ENCODE results near the gene ROMO1.

Gene ROMO1

DNA sequence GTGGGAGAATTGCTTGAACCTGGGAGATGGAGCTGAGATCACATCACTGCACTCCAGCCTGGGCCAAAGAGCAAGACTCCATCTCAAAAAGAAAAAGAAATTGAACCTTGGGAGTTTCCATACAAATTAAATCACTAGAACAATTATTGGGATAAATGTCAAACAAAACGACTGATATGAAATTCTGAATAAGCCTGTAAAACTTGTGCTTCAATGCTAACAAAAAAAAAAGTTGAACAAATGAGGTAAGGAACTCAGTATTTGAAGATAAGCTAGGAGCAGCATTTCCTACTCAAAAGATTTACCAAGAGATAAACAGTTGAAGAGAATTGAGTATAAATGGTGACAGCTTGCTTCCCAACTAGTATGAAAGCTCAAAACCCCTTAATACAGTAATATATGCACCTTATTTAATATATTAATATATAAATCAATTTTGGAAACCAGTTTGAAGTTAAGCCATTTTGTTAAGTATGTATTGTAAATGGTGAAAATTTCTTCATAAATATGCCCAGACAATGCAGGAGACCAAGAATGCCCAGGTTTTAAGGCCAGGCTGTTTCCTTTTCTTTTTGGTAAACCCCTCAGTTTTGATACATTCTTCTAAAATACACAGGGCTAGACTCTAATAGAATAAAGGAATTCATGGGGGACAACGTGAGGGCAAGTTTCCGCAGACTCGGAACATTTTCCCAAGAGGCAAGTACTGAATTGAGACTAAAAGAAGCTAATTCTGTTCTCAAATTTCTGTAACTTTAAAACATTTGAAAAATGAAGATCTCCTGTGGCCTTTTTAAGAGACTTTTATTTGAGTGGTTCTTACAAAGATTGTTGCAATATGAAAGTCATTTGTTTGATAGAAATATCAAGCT lies 3.9 kb downstream of the ROMO1 start:
- TF ChIP-seq TCF12 (IDR thresholded peaks at IDR 0.05; ENCODE audit: low read depth), result no peak
- TF ChIP-seq EP300 (IDR thresholded peaks at IDR 0.05; ENCODE audit: borderline replicate concordance), result no peak
- TF ChIP-seq, protein P1, sequence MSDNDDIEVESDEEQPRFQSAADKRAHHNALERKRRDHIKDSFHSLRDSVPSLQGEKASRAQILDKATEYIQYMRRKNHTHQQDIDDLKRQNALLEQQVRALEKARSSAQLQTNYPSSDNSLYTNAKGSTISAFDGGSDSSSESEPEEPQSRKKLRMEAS (IDR thresholded peaks at IDR 0.05), result no peak
- no peak for TF ChIP-seq FOXM1 (IDR thresholded peaks at IDR 0.05; ENCODE audit: borderline replicate concordance, low read depth)
- TF ChIP-seq, protein P2, sequence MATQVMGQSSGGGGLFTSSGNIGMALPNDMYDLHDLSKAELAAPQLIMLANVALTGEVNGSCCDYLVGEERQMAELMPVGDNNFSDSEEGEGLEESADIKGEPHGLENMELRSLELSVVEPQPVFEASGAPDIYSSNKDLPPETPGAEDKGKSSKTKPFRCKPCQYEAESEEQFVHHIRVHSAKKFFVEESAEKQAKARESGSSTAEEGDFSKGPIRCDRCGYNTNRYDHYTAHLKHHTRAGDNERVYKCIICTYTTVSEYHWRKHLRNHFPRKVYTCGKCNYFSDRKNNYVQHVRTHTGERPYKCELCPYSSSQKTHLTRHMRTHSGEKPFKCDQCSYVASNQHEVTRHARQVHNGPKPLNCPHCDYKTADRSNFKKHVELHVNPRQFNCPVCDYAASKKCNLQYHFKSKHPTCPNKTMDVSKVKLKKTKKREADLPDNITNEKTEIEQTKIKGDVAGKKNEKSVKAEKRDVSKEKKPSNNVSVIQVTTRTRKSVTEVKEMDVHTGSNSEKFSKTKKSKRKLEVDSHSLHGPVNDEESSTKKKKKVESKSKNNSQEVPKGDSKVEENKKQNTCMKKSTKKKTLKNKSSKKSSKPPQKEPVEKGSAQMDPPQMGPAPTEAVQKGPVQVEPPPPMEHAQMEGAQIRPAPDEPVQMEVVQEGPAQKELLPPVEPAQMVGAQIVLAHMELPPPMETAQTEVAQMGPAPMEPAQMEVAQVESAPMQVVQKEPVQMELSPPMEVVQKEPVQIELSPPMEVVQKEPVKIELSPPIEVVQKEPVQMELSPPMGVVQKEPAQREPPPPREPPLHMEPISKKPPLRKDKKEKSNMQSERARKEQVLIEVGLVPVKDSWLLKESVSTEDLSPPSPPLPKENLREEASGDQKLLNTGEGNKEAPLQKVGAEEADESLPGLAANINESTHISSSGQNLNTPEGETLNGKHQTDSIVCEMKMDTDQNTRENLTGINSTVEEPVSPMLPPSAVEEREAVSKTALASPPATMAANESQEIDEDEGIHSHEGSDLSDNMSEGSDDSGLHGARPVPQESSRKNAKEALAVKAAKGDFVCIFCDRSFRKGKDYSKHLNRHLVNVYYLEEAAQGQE (IDR thresholded peaks at IDR 0.05; ENCODE audit: low read depth), result no peak
- TF ChIP-seq CEBPB (IDR thresholded peaks at IDR 0.05), result no peak
- TF ChIP-seq, protein P3, sequence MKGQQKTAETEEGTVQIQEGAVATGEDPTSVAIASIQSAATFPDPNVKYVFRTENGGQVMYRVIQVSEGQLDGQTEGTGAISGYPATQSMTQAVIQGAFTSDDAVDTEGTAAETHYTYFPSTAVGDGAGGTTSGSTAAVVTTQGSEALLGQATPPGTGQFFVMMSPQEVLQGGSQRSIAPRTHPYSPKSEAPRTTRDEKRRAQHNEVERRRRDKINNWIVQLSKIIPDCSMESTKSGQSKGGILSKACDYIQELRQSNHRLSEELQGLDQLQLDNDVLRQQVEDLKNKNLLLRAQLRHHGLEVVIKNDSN (IDR thresholded peaks at IDR 0.05), result no peak
- no peak for TF ChIP-seq ZBTB7A (IDR thresholded peaks at IDR 0.05; ENCODE audit: low read depth)
- TF ChIP-seq YY1 (IDR thresholded peaks at IDR 0.05; ENCODE audit: low read depth), result no peak
- no peak for TF ChIP-seq TAF1 (IDR thresholded peaks at IDR 0.05; ENCODE audit: low read depth)
- no peak for TF ChIP-seq TEAD4 (IDR thresholded peaks at IDR 0.05)
- TF ChIP-seq CREB1 (IDR thresholded peaks at IDR 0.05; ENCODE audit: low read depth), result no peak
- TF ChIP-seq RAD21 (IDR thresholded peaks at IDR 0.05; ENCODE audit: low read depth), result no peak
- no peak for TF ChIP-seq EGR1 (IDR thresholded peaks at IDR 0.05)
- no peak for TF ChIP-seq NFIC (IDR thresholded peaks at IDR 0.05)

DNA sequence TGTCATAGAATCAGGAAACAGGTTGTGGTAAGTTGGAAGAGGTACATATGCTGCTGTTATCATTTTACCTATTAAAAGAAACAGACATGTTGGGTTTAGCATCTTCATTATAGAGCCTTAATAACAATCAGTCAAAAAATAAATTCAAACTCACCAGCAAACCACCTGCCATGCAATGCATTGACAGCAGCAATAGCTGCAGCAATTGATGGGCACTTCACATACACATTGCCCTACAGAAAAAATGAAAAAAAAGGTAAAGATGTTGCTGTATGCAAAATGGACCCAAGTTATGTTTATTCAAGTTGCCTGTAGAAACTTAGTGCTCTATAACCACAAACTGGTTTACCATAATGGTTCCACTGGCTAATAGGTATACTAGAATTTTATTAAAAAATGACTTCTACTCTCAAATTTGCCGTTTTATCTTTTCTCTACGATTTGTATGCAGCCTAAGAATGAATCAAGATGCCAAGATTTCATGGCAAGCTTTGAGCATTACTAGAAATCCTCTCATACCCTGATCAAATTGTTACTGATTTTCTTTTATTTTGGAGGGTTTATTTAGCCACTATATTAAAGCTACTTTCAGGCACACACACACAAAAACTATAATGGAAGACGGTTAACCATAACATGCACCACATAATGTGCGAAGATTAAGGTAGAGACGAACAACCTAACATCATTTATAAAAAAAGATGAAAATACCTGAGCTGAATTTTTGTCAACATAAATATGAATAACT lies 5.5 kb downstream of the ROMO1 start:
- TF ChIP-seq FOXM1 (IDR thresholded peaks at IDR 0.05; ENCODE audit: borderline replicate concordance, low read depth) (no peak), TEAD4 (IDR thresholded peaks at IDR 0.05) (no peak), CEBPB (IDR thresholded peaks at IDR 0.05) (no peak), YY1 (IDR thresholded peaks at IDR 0.05; ENCODE audit: low read depth) (no peak), EP300 (IDR thresholded peaks at IDR 0.05; ENCODE audit: borderline replicate concordance) (no peak), EGR1 (IDR thresholded peaks at IDR 0.05) (no peak), CREB1 (IDR thresholded peaks at IDR 0.05; ENCODE audit: low read depth) (no peak), NFIC (IDR thresholded peaks at IDR 0.05) (no peak), ZBTB7A (IDR thresholded peaks at IDR 0.05; ENCODE audit: low read depth) (no peak)

DNA sequence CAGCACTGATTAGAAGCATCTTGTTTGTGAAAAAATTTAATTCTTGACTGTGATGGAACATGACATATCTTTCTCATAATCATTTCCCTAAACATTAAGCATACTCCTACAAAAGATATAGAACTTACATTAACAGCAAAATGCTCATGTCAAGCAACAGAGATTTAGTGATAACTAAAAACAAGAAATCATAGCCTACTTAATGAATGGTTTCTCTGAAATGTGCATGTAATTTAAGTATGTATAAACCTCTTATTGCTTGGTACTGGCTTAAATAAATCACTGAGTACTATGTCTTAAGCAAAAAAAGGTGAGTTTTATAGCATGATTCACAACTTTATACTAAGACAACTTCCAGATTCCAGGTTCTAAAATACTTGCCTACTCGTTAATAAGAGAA lies 9.3 kb downstream of the ROMO1 start:
- TF ChIP-seq CEBPB (IDR thresholded peaks at IDR 0.05) (no peak), TAF1 (IDR thresholded peaks at IDR 0.05; ENCODE audit: low read depth) (no peak)

DNA sequence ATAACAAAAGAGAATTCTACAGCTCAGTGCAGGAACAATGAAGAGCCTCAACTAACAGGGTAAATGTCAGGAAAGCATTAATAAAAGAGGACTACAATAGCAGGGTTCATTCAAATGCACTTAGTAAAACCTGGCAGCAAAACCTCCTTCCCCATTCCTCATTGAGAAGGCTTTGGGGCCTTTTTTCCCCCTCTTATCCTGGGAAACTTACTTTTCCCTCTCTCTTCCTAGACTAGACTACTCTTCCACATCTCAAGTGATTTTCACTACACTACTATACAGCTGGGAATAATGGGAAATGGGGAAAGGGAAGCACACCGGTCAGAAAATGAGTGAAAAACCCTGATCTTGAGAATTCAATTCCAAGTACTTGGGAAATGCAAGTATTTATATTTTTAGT lies 10.1 kb downstream of the ROMO1 start:
- TF ChIP-seq RAD21 (IDR thresholded peaks at IDR 0.05; ENCODE audit: low read depth) (no peak), EP300 (IDR thresholded peaks at IDR 0.05; ENCODE audit: borderline replicate concordance) (no peak), NFIC (IDR thresholded peaks at IDR 0.05) (no peak), CREB1 (IDR thresholded peaks at IDR 0.05; ENCODE audit: low read depth) (no peak), TEAD4 (IDR thresholded peaks at IDR 0.05) (no peak), EGR1 (IDR thresholded peaks at IDR 0.05) (no peak), TAF1 (IDR thresholded peaks at IDR 0.05; ENCODE audit: low read depth) (no peak), TCF12 (IDR thresholded peaks at IDR 0.05; ENCODE audit: low read depth) (no peak), ZBTB7A (IDR thresholded peaks at IDR 0.05; ENCODE audit: low read depth) (no peak), YY1 (IDR thresholded peaks at IDR 0.05; ENCODE audit: low read depth) (no peak), FOXM1 (IDR thresholded peaks at IDR 0.05; ENCODE audit: borderline replicate concordance, low read depth) (no peak), CEBPB (IDR thresholded peaks at IDR 0.05) (no peak)
- TF ChIP-seq, protein P1 (IDR thresholded peaks at IDR 0.05), result no peak
- TF ChIP-seq, protein P2 (IDR thresholded peaks at IDR 0.05; ENCODE audit: low read depth), result no peak
- TF ChIP-seq, protein P3 (IDR thresholded peaks at IDR 0.05), result no peak

DNA sequence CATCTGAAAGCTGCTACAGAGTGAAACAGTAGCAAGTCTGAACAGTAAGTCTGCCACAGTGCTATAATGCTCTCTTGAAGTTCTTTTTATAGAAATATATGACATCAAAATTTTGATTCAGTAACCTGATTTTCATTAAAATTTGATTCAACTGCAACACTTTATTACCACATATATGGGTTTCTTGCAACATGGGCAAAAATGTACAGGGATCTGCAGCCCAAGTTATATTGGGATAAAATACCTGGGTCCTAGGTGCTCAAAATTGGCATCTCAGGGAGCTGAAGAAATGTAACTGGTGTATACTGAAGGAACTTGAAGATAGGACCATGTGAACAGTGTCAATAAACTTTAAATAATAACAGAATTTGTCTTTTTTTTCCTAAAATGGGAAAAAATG lies 10.8 kb downstream of the ROMO1 start:
- no peak for TF ChIP-seq CEBPB (IDR thresholded peaks at IDR 0.05)
- no peak for TF ChIP-seq TEAD4 (IDR thresholded peaks at IDR 0.05)
- no peak for TF ChIP-seq ZBTB7A (IDR thresholded peaks at IDR 0.05; ENCODE audit: low read depth)
- TF ChIP-seq EP300 (IDR thresholded peaks at IDR 0.05; ENCODE audit: borderline replicate concordance), result no peak
- no peak for TF ChIP-seq EGR1 (IDR thresholded peaks at IDR 0.05)
- TF ChIP-seq CREB1 (IDR thresholded peaks at IDR 0.05; ENCODE audit: low read depth), result no peak
- no peak for TF ChIP-seq RAD21 (IDR thresholded peaks at IDR 0.05; ENCODE audit: low read depth)
- TF ChIP-seq TCF12 (IDR thresholded peaks at IDR 0.05; ENCODE audit: low read depth), result no peak
- TF ChIP-seq NFIC (IDR thresholded peaks at IDR 0.05), result no peak
- TF ChIP-seq, protein P3 (IDR thresholded peaks at IDR 0.05), result no peak
- TF ChIP-seq, protein P2 (IDR thresholded peaks at IDR 0.05; ENCODE audit: low read depth), result no peak
- TF ChIP-seq FOXM1 (IDR thresholded peaks at IDR 0.05; ENCODE audit: borderline replicate concordance, low read depth), result no peak
